GM10248 (cell line): Measurements from ENCODE around the gene CSGALNACT2.
A peak's percentile ranks its signal among the peaks of the same experiment; 100 is the strongest.

ENCODE experiments used
- CTCF ChIA-PET: fragments of 300-600 bp; sonication (Branson Sonifier 250); formaldehyde crosslinking; extraction: SDS; loops from one replicate; lab custom pipeline; 2021; ENCODE audit warnings: antibody characterized with exemption; lab: Yijun Ruan, JAX
- POLR2A ChIA-PET: fragments of 350-650 bp; sonication (Branson Sonifier 250); formaldehyde crosslinking; extraction: SDS; loops from one replicate; lab custom pipeline; 2020; ENCODE audit warnings: antibody characterized with exemption; lab: Yijun Ruan, JAX
- DNase-seq: peaks from one replicate; pipeline ENCODE4 v3.0.0; 2012; ENCODE audit errors: extremely low spot score
- TF ChIP-seq, protein P1 (sequence below): IDR thresholded peaks from 2 replicates; pipeline ENCODE4 v1.5.1; 2012; ENCODE audit warnings: mild to moderate bottlenecking, low read depth; ENCODE audit errors: extremely low read depth, missing control alignments, control extremely low read depth

CSGALNACT2 gene

GRCh38 chr10:43105956-43106229, 32.4 kb upstream of the CSGALNACT2 start:
- TF ChIP-seq, protein P1, sequence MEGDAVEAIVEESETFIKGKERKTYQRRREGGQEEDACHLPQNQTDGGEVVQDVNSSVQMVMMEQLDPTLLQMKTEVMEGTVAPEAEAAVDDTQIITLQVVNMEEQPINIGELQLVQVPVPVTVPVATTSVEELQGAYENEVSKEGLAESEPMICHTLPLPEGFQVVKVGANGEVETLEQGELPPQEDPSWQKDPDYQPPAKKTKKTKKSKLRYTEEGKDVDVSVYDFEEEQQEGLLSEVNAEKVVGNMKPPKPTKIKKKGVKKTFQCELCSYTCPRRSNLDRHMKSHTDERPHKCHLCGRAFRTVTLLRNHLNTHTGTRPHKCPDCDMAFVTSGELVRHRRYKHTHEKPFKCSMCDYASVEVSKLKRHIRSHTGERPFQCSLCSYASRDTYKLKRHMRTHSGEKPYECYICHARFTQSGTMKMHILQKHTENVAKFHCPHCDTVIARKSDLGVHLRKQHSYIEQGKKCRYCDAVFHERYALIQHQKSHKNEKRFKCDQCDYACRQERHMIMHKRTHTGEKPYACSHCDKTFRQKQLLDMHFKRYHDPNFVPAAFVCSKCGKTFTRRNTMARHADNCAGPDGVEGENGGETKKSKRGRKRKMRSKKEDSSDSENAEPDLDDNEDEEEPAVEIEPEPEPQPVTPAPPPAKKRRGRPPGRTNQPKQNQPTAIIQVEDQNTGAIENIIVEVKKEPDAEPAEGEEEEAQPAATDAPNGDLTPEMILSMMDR = no peak
- POLR2A ChIA-PET = no interaction called here
- peak; percentile 32 for DNase-seq
- CTCF ChIA-PET = interaction anchor here (0.9 to 1.5 kb wide), 3 partner anchors 38 to 347 kb away, joined by 3 to 5 read pairs (median 3); no protein-coding TSS in a partner anchor

DNA sequence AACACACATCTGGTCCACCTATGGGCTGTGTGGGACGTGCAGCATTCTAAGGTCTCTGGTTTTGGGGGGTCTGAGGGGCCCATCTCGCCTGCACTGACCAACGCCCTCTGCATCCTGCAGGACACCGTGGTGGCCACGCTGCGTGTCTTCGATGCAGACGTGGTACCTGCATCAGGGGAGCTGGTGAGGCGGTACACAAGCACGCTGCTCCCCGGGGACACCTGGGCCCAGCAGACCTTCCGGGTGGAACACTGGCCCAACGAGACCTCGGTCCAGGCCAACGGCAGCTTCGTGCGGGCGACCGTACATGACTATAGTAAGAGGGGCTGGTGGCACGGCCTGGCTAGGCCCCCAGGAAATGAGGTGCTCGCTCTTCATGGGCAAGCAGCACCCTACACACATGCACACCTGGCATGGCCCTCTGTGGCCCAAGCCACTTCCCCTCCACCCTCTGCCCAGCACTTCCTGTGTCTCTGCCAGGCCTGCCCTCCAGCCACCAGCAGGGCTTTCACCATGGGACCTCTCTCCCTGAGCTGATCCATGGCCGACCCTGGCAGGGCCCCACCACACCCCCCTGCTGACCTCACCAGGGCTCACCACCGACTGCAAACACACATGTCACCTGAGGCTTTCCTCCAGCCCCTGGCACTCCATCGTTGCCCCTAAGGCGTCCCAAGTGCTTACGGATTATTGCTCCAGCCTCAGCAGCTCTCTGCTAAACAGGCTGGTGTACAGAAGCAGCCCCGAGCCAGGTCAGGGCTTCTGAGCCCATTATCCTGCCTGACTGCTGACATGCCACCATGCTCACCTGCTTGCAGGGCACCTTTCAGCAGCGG, 31.8 kb upstream of the CSGALNACT2 start:
- ChIA-PET CTCF (interaction anchor here (0.9 to 1.5 kb wide), 2 partner anchors 38 to 242 kb away, joined by 3 to 5 read pairs; no protein-coding TSS in a partner anchor), POLR2A (no interaction called here)
- TF ChIP-seq, protein P1 = no peak
- no peak for DNase-seq

DNA sequence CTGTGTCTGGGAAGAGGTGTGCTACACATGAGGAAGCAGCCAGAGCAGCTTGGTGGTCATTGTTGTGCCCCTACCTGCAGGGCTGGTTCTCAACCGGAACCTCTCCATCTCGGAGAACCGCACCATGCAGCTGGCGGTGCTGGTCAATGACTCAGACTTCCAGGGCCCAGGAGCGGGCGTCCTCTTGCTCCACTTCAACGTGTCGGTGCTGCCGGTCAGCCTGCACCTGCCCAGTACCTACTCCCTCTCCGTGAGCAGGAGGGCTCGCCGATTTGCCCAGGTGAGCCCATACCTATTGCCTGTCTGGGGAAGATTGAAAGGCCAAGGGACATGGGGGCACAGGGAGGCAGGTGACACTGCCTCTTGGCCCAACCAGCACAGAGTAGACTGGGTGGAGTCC, 29.3 kb upstream of the CSGALNACT2 start:
- ChIA-PET CTCF (no interaction called here), POLR2A (no interaction called here)
- DNase-seq = no peak
- TF ChIP-seq, protein P1 = no peak

DNA sequence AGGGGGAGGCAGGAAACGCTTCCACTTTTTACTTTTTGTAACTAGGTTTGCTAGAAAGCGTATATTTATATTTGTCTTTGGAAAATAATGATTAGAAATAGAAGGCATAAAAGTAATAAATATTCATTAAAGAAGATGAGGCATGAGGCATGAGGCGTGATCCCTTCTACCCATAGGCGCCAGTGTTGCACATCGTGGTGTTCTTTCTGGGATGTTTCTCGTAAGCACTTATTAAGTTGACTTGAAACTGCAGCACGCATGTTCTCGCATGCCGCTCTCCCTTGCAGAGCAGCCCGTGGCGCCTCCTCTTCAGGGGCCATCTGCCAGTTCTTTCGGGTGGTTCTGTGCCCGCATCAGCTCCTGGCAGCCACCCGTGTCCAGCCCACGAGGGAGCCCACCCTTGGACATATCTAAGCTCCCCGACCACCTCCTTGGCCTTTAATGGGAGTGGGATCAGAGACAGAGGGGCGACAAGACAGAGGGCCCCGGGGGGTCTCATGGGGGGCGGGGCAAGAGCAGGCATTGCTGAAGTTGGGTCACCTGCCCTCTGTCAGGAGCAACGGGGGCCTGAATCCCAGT, 28.5 kb upstream of the CSGALNACT2 start:
- DNase-seq = no peak
- TF ChIP-seq, protein P1 = no peak
- ChIA-PET POLR2A (no interaction called here), CTCF (no interaction called here)

DNA sequence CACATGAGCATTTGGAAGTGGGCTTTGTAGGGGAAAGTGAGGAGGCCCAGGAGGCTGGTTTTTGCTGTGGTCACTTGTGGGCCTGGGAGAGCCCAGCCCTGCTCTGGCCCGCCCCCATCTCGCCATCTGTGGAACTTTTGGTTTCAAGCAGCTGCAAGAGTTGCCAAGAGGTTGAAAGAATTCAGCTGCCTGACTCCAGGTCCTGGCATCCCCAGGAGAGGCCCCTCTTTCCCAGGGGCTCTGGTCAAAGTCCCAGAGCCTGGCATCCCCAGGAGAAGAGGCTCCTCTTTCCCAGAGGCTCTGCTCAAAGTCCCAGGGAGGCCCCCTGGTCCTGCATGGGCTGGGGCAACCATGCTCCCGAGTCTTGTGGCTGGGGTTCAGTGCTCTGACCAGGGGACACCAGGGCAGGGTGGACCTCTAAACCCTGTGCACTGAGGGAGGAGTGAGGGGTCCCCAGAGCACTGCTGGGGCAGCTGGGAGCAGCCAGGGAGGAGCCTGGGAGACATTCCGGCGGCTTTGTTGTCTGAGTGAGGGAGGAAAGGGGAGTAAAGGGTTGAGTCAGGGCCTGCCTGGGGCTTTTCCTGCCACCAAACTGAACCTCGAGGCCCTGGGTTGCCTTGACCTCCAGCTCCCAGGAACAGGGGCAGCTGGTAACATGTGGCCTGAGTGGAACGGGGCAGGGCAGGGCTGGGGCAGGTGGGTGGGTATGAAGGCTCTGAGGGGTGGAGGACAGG, 27.7 kb upstream of the CSGALNACT2 start:
- ChIA-PET POLR2A (interaction anchor here (1.2 kb wide), 1 partner anchor 27 kb away, joined by 3 read pairs; the partner anchor contains the start of gene CSGALNACT2), CTCF (interaction anchor here (1.1 to 1.6 kb wide), 2 partner anchors 10 to 11 kb away, joined by 3 to 4 read pairs; no protein-coding TSS in a partner anchor)
- DNase-seq = no peak
- TF ChIP-seq, protein P1 = no peak

GRCh38 chr10:43111101-43111500, 27.1 kb upstream of the CSGALNACT2 start:
- POLR2A ChIA-PET = interaction anchor here (1.2 kb wide), 1 partner anchor 27 kb away, joined by 3 read pairs; the partner anchor contains the start of gene CSGALNACT2
- TF ChIP-seq, protein P1 = no peak
- no peak for DNase-seq
- CTCF ChIA-PET = interaction anchor here (1.1 to 1.6 kb wide), 2 partner anchors 9 to 10 kb away, joined by 3 to 4 read pairs; no protein-coding TSS in a partner anchor
